ENCODE measurements around the gene KIF16B. TPM values are rescaled to one million over a fixed set of nuclear protein-coding genes. Genes with fewer than 3 reads are reported as not detected.

Gene KIF16B
- total RNA-seq, 1 donor from 2014 or later = 7.0 TPM

DNA sequence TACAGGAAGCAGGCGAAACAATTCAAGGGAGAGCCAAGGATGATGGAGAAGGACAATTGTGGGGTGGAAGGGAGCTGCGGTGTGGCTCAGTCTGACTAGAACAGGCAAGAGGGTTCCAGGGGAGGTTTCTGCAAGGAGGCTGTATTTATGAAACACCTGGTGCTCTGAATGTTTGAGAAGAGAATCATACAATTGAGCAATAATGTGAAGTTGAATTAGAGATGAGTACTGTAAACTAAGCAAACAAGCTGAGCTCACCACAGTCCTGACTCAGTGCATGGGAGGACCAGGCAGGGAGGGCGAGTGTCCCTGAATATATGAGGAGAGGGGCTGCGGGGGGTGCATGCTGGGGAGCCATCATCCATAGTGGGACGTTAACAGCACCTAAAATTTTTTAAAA lies 279.7 kb downstream of the KIF16B start:
- Histone ChIP-seq H3K4me3 (ENCODE audit: insufficient read depth, low read depth, low read length) (no peak overlapping the region), H3K36me3 (ENCODE audit: insufficient read depth, low read length) (no peaks in the 10 kb centered on the region), H3K4me2 (ENCODE audit: low read length) (no peak overlapping the region), H3K9ac (ENCODE audit: low read length) (no peak overlapping the region), H3K27ac (ENCODE audit: low read depth, low read length) (no peak overlapping the region), H3K79me2 (ENCODE audit: insufficient read depth, low read length) (no peaks in the 10 kb centered on the region), H3K4me1 (ENCODE audit: insufficient read depth, low read length) (no peaks in the 10 kb centered on the region), H2AFZ (ENCODE audit: low read depth, low read length) (no peak overlapping the region), H3K9me3 (ENCODE audit: insufficient read depth, low read depth, low read length) (no peaks in the 10 kb centered on the region), H4K20me1 (ENCODE audit: insufficient read depth, low read length) (no peaks in the 10 kb centered on the region), H3K27me3 (ENCODE audit: insufficient read depth, low read length) (no peaks in the 10 kb centered on the region)
- TF ChIP-seq EZH2 (IDR thresholded peaks at IDR 0.05; ENCODE audit: insufficient read depth, low read length) = no peak
- TF ChIP-seq, protein P1, sequence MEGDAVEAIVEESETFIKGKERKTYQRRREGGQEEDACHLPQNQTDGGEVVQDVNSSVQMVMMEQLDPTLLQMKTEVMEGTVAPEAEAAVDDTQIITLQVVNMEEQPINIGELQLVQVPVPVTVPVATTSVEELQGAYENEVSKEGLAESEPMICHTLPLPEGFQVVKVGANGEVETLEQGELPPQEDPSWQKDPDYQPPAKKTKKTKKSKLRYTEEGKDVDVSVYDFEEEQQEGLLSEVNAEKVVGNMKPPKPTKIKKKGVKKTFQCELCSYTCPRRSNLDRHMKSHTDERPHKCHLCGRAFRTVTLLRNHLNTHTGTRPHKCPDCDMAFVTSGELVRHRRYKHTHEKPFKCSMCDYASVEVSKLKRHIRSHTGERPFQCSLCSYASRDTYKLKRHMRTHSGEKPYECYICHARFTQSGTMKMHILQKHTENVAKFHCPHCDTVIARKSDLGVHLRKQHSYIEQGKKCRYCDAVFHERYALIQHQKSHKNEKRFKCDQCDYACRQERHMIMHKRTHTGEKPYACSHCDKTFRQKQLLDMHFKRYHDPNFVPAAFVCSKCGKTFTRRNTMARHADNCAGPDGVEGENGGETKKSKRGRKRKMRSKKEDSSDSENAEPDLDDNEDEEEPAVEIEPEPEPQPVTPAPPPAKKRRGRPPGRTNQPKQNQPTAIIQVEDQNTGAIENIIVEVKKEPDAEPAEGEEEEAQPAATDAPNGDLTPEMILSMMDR (IDR thresholded peaks at IDR 0.05; ENCODE audit: insufficient read depth, low read depth, low read length) = no peak
- no peak for DNase-seq (ENCODE audit: low read depth)
- Mint-ChIP-seq H3K27me3 (ENCODE audit: low read depth, unreplicated experiment) (no peaks in the 10 kb centered on the region), H3K9me3 (ENCODE audit: unreplicated experiment) (no peaks in the 10 kb centered on the region), H3K4me3 (ENCODE audit: unreplicated experiment) (no peak overlapping the region), H3K36me3 (ENCODE audit: low read depth, unreplicated experiment) (no peaks in the 10 kb centered on the region), H3K27ac (ENCODE audit: unreplicated experiment) (no peak overlapping the region), H3K4me1 (ENCODE audit: low read depth, unreplicated experiment) (no peaks in the 10 kb centered on the region)
- FAIRE-seq = no peak

DNA sequence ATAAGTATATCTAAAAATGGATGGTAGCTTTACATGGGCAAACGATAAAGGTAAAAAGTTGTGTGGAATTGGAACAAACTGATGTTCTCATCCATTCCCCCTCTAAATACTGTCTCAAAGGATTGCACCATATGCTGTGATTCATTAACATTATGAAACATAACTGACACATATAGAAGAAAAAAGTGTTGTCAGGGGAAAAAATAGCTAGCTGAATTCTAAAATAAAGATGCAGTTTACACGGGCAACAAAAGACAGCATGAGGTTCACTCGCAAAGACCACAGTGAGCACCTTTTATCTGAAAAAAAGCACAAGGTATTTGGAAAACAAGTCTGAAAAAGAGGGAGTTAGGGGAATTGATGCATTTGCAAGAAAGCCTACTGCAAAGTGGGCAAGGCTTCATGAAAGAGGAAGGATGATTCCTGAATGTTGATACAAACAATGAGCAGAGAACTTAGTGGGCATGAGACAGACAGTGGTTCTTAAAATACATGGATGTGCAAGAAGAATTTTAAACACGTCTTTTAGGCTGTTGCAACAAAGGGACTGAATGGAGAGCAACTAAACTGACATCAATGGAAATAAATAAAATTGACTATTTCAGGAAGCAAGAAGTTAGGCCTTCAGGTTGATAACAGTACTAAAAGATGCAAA lies 280.9 kb downstream of the KIF16B start:
- Mint-ChIP-seq H3K4me1 (ENCODE audit: low read depth, unreplicated experiment) (no peaks in the 10 kb centered on the region), H3K4me3 (ENCODE audit: unreplicated experiment) (no peak overlapping the region), H3K27me3 (ENCODE audit: low read depth, unreplicated experiment) (no peaks in the 10 kb centered on the region), H3K9me3 (ENCODE audit: unreplicated experiment) (no peaks in the 10 kb centered on the region), H3K36me3 (ENCODE audit: low read depth, unreplicated experiment) (no peaks in the 10 kb centered on the region), H3K27ac (ENCODE audit: unreplicated experiment) (no peak overlapping the region)
- Histone ChIP-seq H3K9me3 (ENCODE audit: insufficient read depth, low read depth, low read length) (no peaks in the 10 kb centered on the region), H3K4me2 (ENCODE audit: low read length) (no peak overlapping the region), H3K36me3 (ENCODE audit: insufficient read depth, low read length) (no peaks in the 10 kb centered on the region), H3K79me2 (ENCODE audit: insufficient read depth, low read length) (no peaks in the 10 kb centered on the region), H3K9ac (ENCODE audit: low read length) (no peak overlapping the region), H3K27me3 (ENCODE audit: insufficient read depth, low read length) (no peaks in the 10 kb centered on the region), H2AFZ (ENCODE audit: low read depth, low read length) (no peak overlapping the region), H4K20me1 (ENCODE audit: insufficient read depth, low read length) (no peaks in the 10 kb centered on the region), H3K27ac (ENCODE audit: low read depth, low read length) (no peak overlapping the region), H3K4me3 (ENCODE audit: insufficient read depth, low read depth, low read length) (no peak overlapping the region), H3K4me1 (ENCODE audit: insufficient read depth, low read length) (no peaks in the 10 kb centered on the region)
- TF ChIP-seq, protein P1 (IDR thresholded peaks at IDR 0.05; ENCODE audit: insufficient read depth, low read depth, low read length) = no peak
- FAIRE-seq (no peak), DNase-seq (ENCODE audit: low read depth) (no peak)

DNA sequence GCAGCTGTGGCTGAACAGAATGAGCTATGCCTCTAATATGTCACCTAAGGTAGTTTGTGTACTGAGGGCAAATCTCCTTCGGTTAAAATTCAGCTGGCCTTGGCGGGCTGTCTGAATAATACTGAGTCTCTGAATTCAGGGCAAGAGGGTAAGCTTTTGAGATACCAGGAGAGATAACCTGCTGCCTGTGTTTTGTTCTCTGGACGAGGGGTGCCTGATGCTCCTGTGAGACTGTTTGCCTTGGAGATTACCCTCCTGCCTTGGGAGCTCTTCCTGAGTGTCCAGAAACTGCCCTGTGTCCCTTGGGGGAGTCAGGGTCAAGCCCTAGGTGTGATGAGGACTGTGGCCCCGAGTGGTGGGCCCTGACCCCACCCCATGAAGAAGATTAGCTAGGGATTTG lies 282.9 kb downstream of the KIF16B start:
- H2AFZ ChIP-seq (ENCODE audit: low read depth, low read length) = no peak overlapping the region
- H3K79me2 ChIP-seq (ENCODE audit: insufficient read depth, low read length) = no peaks in the 10 kb centered on the region
- DNase-seq (ENCODE audit: low read depth) = no peak
- H3K36me3 ChIP-seq (ENCODE audit: insufficient read depth, low read length) = no peaks in the 10 kb centered on the region
- no peaks in the 10 kb centered on the region for H3K27me3 ChIP-seq (ENCODE audit: insufficient read depth, low read length)
- H3K4me3 ChIP-seq (ENCODE audit: insufficient read depth, low read depth, low read length) = no peak overlapping the region
- Mint-ChIP-seq H3K4me1 (ENCODE audit: low read depth, unreplicated experiment) (no peaks in the 10 kb centered on the region), H3K4me3 (ENCODE audit: unreplicated experiment) (no peak overlapping the region), H3K27me3 (ENCODE audit: low read depth, unreplicated experiment) (no peaks in the 10 kb centered on the region), H3K27ac (ENCODE audit: unreplicated experiment) (no peak overlapping the region), H3K9me3 (ENCODE audit: unreplicated experiment) (no peaks in the 10 kb centered on the region), H3K36me3 (ENCODE audit: low read depth, unreplicated experiment) (no peaks in the 10 kb centered on the region)
- H3K9ac ChIP-seq (ENCODE audit: low read length) = no peak overlapping the region
- no peak overlapping the region for H3K4me2 ChIP-seq (ENCODE audit: low read length)
- H4K20me1 ChIP-seq (ENCODE audit: insufficient read depth, low read length) = no peaks in the 10 kb centered on the region
- no peak overlapping the region for H3K27ac ChIP-seq (ENCODE audit: low read depth, low read length)
- H3K4me1 ChIP-seq (ENCODE audit: insufficient read depth, low read length) = no peaks in the 10 kb centered on the region
- TF ChIP-seq, protein P1 (IDR thresholded peaks at IDR 0.05; ENCODE audit: insufficient read depth, low read depth, low read length) = no peak
- no peak for TF ChIP-seq EZH2 (IDR thresholded peaks at IDR 0.05; ENCODE audit: insufficient read depth, low read length)
- no peaks in the 10 kb centered on the region for H3K9me3 ChIP-seq (ENCODE audit: insufficient read depth, low read depth, low read length)
- no peak for FAIRE-seq

Data from astrocyte (in vitro differentiated cells and primary cell).